ENCODE data around the gene GOLGA1.

GRCh38 chr9:124949387-124949786, 8.5 kb upstream of the GOLGA1 start:
- no peak for TF ChIP-seq POLR2A (IDR thresholded peaks at IDR 0.05; ENCODE audit: low read depth, low read length)
- no peak for TF ChIP-seq POLR2AphosphoS5 (IDR thresholded peaks at IDR 0.05; ENCODE audit: low read depth, low read length)

Measured in GM12892 (cell line).